ENCODE measurements around the gene SDC1. TPM values are rescaled to one million over a fixed set of nuclear protein-coding genes. Genes with fewer than 3 reads are reported as not detected.
A peak's percentile ranks its signal among the peaks of the same experiment; 100 is the strongest.

SDC1 gene
- total RNA-seq, 1 donor from 2014 or later, result 115 TPM

DNA sequence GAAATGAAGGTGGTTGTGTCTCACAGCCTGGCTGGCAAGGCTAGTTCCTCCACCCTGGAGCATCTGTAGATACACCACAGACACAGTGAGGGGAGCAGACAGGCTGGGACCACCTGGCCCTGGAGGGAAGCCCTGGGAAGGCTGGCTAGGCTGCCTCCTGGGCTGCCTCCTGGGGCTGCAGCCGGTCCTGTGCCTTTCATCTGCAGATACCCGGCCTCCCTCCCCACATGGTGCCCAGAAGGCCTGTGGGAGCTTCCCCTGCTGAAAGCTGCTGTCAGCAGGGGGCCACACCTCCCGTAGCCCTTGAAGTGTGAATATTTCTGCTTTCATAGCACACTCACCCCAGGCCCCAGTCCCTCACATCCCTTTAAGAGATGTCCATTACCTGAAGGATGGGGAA lies 37.6 kb downstream of the SDC1 start:
- H3K4me3 ChIP-seq (ENCODE audit: low read depth, low read length), result no peak overlapping the region
- DNase-seq (ENCODE audit: low read depth), result no peak
- TF ChIP-seq, protein P1, sequence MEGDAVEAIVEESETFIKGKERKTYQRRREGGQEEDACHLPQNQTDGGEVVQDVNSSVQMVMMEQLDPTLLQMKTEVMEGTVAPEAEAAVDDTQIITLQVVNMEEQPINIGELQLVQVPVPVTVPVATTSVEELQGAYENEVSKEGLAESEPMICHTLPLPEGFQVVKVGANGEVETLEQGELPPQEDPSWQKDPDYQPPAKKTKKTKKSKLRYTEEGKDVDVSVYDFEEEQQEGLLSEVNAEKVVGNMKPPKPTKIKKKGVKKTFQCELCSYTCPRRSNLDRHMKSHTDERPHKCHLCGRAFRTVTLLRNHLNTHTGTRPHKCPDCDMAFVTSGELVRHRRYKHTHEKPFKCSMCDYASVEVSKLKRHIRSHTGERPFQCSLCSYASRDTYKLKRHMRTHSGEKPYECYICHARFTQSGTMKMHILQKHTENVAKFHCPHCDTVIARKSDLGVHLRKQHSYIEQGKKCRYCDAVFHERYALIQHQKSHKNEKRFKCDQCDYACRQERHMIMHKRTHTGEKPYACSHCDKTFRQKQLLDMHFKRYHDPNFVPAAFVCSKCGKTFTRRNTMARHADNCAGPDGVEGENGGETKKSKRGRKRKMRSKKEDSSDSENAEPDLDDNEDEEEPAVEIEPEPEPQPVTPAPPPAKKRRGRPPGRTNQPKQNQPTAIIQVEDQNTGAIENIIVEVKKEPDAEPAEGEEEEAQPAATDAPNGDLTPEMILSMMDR (conservative IDR thresholded peaks at IDR 0.05; ENCODE audit: low read depth, low read length), result no peak

DNA sequence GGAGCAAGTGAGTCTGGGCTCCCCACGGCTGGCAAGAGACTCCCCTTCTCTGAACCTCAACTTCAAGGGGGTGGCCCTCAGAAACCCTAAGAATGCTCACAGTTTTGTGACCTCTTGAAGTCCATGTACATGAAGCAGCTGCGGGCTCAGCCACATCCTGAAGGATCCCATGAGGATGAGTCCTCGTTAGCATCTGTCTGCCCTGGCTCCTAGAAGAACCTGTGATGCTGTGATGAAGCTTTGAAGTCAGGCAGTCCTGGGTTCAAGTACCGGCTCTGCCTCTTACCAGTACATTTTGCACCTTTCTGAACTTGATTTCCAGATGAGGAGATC lies 38.1 kb downstream of the SDC1 start:
- DNase-seq (ENCODE audit: low read depth), result no peak
- TF ChIP-seq, protein P1 (conservative IDR thresholded peaks at IDR 0.05; ENCODE audit: low read depth, low read length), result no peak
- no peak overlapping the region for H3K4me3 ChIP-seq (ENCODE audit: low read depth, low read length)

DNA sequence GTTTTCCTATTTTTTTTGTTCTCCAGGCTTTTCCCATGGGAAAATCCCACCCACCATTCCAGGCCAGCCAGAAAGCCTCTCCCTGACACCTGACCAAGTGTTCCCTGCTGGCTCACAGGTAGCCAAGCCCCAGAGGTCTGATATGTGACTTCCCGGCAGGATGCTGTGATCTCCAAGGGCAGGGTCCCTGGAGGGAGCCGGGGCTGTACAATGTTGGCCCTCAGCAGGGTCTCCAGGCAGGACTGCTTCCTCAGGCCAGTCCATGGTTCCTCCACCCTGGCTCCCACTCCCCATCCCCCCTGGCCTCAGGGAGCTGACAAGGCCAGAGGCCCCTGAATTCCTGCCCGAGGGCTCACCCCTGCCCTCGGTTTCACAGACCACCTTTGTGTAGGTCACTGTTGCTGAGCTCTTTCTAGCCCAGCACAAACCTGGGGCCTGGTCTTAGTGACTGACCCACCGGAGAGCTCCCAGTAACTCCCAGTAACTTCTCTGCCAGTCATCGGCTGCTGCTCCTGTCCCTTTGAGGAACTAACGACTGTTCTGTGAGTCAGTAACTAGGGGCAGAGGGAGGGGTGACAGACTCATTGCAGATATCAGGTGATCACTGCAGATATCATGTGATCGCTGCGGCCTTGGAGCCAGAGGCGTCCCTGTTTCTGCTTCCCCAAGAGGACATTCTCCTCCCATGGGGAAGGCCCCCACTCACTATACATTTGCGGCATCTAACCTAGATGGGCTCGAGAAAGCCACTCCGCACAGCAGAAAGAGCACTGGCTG lies 38.7 kb downstream of the SDC1 start:
- TF ChIP-seq, protein P1 (conservative IDR thresholded peaks at IDR 0.05; ENCODE audit: low read depth, low read length), result no peak
- peak overlapping the region; percentile 44 for H3K4me3 ChIP-seq (ENCODE audit: low read depth, low read length)
- peak; percentile 70 for DNase-seq (ENCODE audit: low read depth)

DNA sequence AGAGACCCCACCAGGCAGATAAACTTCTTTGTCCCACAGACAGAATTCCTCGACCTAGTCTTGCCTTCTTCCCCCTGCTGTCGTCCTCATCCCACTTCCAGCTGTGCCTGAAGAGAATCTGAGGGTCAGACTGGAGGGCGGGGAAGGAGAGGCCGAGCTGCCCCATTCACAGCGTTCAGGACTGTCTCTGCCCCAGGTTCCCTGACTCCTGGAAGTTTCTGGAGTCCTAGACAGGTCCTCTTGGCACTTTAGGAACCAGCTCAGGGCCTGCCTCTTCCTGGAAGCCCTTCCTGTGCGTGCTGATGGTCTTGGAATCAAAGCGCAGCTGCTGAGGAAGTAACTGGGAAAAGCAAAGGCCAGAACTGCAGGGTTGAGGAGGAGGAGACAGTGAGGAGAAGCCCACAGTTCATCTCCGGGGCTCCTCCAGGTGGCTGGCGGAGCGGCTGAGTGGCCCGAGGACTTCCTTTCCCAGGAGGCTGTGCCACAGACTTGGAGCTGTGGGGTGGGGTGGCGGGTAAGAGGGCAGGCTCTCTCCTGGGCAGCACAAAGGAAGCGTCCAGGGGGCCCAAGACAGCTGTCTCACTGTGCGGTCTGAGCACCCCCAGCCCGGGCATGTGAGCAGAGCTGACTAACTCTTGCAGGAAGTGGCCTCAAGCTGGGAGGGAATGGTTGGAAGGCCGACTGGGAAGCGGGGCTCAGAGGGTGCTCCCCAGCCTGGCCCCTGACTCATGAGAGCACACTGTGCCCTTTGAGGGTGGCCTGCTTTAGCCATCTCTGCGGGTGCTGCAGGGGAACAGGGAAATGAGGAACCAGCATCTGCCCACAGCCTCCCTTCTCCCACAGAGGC lies 39.5 kb downstream of the SDC1 start:
- peak overlapping the region; percentile 44 for H3K4me3 ChIP-seq (ENCODE audit: low read depth, low read length)
- TF ChIP-seq, protein P1 (conservative IDR thresholded peaks at IDR 0.05; ENCODE audit: low read depth, low read length), result no peak
- DNase-seq (ENCODE audit: low read depth), result peak; percentile 37

DNA sequence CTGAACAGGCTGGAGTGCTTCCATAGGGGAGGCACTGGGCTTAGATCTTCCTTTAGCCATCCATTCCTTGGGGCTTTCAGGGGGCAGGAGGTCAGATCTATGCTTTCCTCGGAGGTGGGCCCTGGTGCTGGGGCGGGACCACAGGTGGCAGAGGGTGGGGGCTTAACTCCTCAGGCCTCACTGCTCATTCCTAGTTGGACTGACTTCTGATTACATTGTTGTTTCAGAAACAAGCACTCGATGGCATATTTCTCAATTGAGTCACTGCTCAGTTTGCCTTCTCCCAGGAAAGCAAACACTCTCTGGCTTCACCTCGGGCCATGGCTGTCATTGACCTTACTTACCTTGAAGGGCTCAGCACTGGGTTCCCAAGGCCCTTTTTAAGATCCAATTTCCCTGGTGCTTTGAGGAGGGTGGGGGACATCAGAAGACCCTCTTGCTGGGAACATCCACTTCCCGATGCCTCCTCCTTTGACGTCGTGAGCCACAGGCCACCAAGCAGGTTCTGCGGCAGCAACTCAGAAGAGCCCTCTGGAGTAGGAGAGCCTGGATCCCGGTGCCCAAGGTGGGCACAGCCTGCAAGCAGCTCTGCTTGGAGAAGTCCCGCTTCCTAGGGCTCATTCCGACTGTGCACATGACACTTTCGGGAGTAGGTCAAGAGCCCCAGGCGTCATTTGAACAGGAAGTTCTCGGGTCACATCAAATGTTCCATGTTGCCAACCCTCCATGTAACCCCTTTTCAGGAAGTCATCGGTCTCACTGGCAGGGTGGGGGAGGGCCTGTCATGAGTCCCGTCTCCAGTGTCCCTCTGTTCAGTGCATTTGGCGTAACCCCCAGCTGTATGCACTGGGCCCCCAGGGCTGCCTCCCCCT lies 40.6 kb downstream of the SDC1 start:
- peak; percentile 78 for DNase-seq (ENCODE audit: low read depth)
- H3K4me3 ChIP-seq (ENCODE audit: low read depth, low read length), result no peak overlapping the region
- TF ChIP-seq, protein P1 (conservative IDR thresholded peaks at IDR 0.05; ENCODE audit: low read depth, low read length), result no peak

DNA sequence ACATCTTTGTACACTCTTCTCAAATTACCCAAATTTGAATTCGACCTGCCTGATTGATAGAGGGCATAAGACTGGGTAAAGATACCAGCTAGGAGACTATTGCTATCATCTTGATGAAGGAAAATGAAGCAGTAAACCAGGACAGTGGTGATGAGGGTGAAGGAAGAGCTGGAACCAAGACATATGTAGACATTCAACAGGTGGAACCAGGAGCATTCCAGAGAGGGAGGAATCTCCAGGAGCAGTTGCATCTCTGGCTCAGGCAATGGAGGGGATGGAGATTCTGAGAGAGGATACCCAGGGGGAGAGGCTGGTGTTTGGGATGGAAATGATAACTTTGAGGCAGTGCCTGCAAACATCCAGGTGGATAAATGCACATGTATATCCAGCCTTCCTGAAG lies 41.6 kb downstream of the SDC1 start:
- no peak overlapping the region for H3K4me3 ChIP-seq (ENCODE audit: low read depth, low read length)

More for the DNA sequence above, 41.6 kb downstream of the SDC1 start:
- TF ChIP-seq, protein P1 (conservative IDR thresholded peaks at IDR 0.05; ENCODE audit: low read depth, low read length), result no peak
- no peak for DNase-seq (ENCODE audit: low read depth)
